ENCODE data around the gene RFTN1.

Gene RFTN1

DNA sequence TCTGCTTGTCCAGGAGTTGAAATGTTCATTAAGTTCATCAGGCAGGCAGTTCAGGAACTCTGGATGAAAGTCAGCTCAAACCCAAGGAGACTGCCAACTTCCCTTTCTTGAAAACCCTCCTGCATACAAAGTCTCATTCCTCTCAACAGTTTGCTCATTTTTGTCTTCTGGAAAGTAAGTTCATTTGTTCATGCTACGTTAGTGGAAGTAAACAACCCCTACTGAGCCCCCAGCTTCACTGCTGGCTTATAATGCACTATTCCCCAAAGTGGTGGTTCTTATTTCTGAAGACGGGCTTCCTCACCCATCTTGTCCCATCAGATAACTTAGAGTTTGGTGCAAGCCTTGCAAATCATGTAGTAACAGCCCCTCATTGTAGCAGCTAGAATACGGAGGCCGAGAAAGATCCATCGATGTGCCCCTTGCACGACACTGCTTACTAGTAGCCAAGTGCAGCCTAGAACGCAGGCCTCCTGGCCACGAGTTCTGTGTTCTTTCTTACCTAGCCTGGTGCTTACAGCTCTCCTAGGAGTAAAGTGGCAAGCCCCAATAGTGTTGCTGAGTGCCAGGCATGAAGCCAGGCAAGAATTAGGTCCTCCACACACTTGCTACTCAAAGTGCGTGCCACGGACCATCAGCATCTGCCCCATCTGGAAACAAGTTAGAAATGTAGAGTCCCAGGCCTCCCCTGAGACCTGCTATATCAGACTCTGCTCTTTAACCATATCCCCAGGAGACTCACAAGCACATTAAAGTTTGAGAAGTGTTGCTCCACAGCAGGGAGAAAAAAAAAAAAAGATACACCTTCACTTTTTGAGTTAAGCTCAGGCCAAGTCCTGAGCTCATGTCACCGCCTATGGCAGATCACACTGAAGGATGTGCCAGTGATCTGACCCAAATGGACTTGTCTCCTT lies 82.5 kb downstream of the RFTN1 start:
- TF ChIP-seq CTCF (IDR thresholded peaks at IDR 0.05): no peak
- no peak overlapping the region for H3K27ac ChIP-seq
- H3K9me3 ChIP-seq: no peaks in the 10 kb centered on the region
- no peaks in the 10 kb centered on the region for H3K27me3 ChIP-seq
- intact Hi-C loops (cut with DNase I; ENCODE audit: low total_unique reads): no loop called here
- no peak overlapping the region for H3K4me3 ChIP-seq
- no peak for DNase-seq
- peaks cover 0 to 16% (median 4%) of the 10 kb centered on the region in 3 donors for H3K36me3 ChIP-seq
- peaks cover 0 to 12% (median 2%) of the 10 kb centered on the region in 4 donors for H3K4me1 ChIP-seq

DNA sequence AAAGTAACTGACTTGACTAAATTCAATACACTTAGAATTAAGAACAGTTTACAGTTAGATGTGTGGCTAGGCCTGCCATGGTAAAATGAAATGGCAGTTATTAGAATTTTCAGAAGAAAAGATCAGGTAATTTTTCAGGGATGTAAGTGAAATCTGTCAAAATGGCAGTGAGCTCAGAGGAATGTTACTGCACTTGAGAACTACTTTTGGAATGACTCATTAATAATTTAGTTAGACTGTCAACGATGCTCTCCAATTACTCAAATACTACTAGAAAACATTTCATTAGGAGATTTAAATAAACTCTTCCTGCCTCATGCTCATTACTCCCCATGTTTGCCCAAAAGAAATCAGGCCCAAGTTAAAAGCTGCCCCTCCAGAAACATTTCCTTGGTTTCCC lies 84.4 kb downstream of the RFTN1 start:
- Histone ChIP-seq H3K27me3 (no peaks in the 10 kb centered on the region), H3K4me3 (no peak overlapping the region), H3K9me3 (no peaks in the 10 kb centered on the region), H3K27ac (no peak overlapping the region), H3K4me1 (peaks cover 0 to 12% (median 2%) of the 10 kb centered on the region in 4 donors), H3K36me3 (peaks cover 0 to 16% (median 4%) of the 10 kb centered on the region in 3 donors)
- no peak for TF ChIP-seq CTCF (IDR thresholded peaks at IDR 0.05)
- intact Hi-C loops (cut with DNase I; ENCODE audit: low total_unique reads): no loop called here
- DNase-seq: no peak

DNA sequence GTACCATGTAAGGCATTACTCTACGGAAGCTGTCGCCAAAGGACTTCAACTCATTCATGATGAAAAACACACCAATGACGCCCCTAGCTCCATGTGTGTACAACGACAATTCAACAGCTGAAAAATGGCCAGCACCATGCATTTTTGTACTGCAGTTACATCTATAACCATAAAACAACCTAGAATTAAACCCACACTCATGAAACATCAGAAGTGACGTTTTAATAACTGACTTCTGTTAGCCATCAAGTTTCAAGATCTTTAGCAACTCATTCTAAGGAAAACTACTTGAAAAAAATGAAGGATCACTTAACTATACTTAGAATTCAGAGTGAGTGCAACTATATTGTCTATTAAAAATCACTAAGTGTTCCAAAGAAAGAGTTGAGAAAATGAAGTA lies 84.9 kb downstream of the RFTN1 start:
- no peak for DNase-seq
- TF ChIP-seq CTCF (IDR thresholded peaks at IDR 0.05): no peak
- Histone ChIP-seq H3K4me3 (no peak overlapping the region), H3K4me1 (peaks cover 0 to 12% (median 2%) of the 10 kb centered on the region in 4 donors), H3K9me3 (no peaks in the 10 kb centered on the region), H3K27ac (no peak overlapping the region), H3K36me3 (peaks cover 0 to 16% (median 4%) of the 10 kb centered on the region in 3 donors), H3K27me3 (no peaks in the 10 kb centered on the region)
- intact Hi-C loops (cut with DNase I; ENCODE audit: low total_unique reads): no loop called here

- Histone ChIP-seq H3K4me1 (peaks cover 0 to 12% (median 2%) of the 10 kb centered on the region in 4 donors), H3K9me3 (no peaks in the 10 kb centered on the region), H3K27me3 (no peaks in the 10 kb centered on the region), H3K27ac (peak overlapping the region; percentile 34 to 49), H3K4me3 (no peak overlapping the region), H3K36me3 (peaks cover 0 to 15% (median 4%) of the 10 kb centered on the region in 3 donors)
- no peak for TF ChIP-seq CTCF (IDR thresholded peaks at IDR 0.05)
- DNase-seq: peak in 1 of 2 donors; percentile 58
- intact Hi-C loops (cut with DNase I; ENCODE audit: low total_unique reads): no loop called here
Observed at GRCh38 chr3:16427103-16427965, 86.2 kb downstream of the RFTN1 start.

- no peak overlapping the region for H3K4me3 ChIP-seq
- no peak for TF ChIP-seq CTCF (IDR thresholded peaks at IDR 0.05)
- H3K4me1 ChIP-seq: peaks cover 0 to 12% (median 2%) of the 10 kb centered on the region in 4 donors
- intact Hi-C loops (cut with DNase I; ENCODE audit: low total_unique reads): no loop called here
- peaks cover 0 to 8% (median 2%) of the 10 kb centered on the region in 3 donors for H3K36me3 ChIP-seq
- no peak for DNase-seq
- H3K27me3 ChIP-seq: no peaks in the 10 kb centered on the region
- H3K27ac ChIP-seq: peak overlapping the region; percentile 8 to 49
- H3K9me3 ChIP-seq: no peaks in the 10 kb centered on the region
Observed at GRCh38 chr3:16426665-16427064, 86.8 kb downstream of the RFTN1 start.

All from tibial artery (tissue), 4 donors.